Stimulated activated CD8-positive, alpha-beta memory T cell treated with anti-CD3 and anti-CD28 coated beads, Interleukin-7, amount 100 ng/mL, for 48 hours (primary cell): ENCODE data around the gene SLC1A7.
"Not testable (repeated sequence)": the region's sequence is repeated elsewhere in the genome, so short reads cannot be mapped to it uniquely, and the experiment has no call there.

Experiments
- DNase-seq, 2 donors: peaks; one replicate each; pipeline ENCODE4 v3.0.0-alpha.2; 2020; ENCODE audit warnings: low read depth in 1 of 2; ENCODE audit errors: extremely low read depth in 1 of 2

Gene SLC1A7

GRCh38 chr1:53142226-53142853 lies at the start of gene SLC1A7:
Gene SLC1A7, minus strand, starts transcription at chr1:53142638. Its CDS starts 189 bp downstream, at chr1:53142449.
- no peak for DNase-seq

DNA sequence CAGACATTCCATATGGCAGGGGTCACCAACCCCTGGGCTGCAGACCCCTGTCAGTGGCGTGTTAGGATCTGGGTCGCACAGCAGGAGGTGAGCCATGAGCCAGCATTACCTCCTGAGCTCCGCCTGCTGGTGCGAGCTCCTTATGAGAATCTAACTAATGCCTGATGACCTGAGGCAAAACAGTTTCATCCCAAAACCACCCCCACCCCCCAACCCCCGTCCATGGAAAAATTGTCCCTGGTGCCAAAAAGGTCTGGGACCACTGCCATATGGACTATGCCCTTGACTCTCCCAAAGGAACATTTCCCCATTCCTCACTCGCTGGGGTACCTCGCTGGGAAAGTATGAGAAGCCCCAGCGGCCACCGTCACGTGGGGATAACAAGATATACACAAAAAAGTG lies 47.8 kb upstream of the SLC1A7 start:
- no peak for DNase-seq

- no peak for DNase-seq
These were observed 46.6 kb upstream of the SLC1A7 start for GRCh38 chr1:53189061-53189460.

DNA sequence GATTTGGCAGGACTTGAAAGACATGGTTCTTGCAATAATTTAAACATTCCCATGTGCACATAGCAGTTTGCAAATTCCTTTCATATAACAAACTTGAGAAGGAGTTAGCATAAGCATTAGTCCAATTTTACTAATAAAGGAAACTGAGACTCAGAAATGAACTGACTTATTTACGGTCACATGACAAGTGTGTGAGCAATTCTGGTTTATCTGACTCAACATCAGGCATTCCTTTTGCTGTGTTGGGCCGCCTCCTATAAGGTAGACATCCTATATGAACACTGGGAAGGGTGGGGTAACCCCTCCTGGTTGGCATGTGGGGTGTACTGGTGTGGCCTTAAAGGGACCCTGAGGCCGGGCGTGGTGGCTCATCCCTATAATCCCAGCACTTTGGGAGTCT lies 45.7 kb upstream of the SLC1A7 start:
- no peak for DNase-seq

DNA sequence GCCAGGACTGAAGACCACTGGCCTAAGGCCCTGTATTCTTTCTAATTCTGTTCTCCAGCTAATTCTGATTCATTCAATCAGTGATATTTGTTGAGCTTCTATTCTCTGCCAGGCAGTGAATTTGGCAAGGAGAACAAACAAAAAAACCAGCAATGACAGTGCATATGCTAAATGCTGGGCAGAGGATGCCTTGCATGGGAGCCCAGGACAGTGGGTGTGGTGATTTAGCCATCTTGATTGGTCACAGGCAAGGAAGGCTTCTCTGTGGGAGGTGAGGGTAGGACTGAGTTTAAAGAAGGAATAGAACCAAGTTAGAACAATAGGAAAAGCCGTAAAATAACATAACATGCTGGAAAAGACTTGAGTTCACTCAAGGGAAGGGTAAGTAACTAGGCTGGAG lies 45.0 kb upstream of the SLC1A7 start:
- no peak for DNase-seq

DNA sequence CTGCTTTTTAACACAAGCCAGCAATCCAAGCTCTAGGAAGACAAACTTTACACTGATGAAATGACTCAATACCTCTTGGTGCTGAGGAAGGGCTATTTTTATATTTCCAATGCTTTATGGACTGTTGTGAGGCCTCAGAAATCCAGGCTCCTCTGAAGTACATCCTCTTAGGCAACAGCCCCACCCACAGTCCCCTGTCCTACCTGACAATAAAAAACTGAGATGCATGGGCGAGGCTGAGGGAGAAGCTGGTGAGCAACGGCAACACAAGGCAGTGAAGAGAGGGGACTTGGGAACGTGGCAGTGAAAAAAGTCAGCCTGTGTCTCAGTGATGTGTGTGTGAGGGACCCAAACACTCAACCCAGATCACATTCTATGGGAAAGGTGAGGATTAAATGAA lies 44.1 kb upstream of the SLC1A7 start:
- no peak for DNase-seq

DNA sequence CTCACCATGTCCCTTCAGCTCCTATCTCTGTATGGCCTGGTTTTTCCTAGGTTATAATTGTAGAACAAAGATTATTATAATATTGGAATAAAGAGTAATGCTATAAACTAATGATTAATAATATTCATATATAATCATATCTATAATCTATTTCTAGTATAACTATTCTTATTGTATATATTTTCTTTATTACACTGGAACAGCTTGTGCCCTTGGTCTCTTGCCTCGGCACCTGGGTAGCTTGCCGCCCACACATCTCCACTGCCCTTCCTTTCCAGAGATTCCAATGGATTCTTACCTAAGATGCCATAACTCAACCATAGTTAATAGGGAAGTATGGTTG lies 43.5 kb upstream of the SLC1A7 start:
- not testable (repeated sequence) for DNase-seq

GRCh38 chr1:53183095-53183990 lies 40.9 kb upstream of the SLC1A7 start:
- no peak for DNase-seq

DNA sequence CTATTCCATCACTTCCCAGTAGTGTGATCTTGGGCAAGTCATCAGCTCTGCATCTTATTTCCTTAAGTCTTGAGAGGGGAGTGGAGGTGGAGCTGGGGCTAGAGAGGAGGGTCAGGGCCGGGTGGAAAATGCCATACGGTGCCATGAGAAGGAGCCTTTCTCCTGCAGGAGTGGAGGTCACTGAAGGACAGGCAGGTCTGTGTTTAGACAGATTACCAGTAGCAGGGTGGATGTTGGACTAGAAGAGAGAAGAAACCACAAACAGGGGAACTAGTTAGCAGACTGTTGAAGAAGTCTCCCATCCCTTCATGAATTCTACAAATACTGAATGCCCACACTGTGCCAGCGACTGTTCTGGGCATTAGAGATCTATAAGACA lies 40.3 kb upstream of the SLC1A7 start:
- DNase-seq, result no peak

DNA sequence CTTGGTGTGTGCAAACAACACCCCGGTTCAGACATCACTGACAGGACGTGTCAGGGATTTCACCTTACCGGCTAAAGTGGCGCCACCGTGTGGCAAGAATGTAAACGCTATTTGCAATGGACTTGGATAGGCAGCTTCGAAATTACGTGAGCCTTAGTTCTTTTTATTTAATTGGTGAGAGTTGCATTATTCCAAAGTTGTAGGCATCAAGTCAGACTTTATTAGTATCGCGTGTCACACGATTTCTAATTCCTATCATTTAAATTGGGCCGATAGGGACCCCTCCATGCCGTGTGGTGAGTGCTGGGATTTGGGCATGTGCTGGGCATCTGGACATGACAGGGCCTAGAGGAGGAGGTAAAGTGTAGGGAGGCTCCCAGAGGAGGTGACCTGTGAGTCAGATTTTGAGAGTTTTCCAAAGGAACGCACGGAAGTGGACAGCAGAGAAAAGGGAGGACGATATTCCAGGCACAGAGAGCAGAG lies 39.7 kb upstream of the SLC1A7 start:
- peak; percentile 37 to 68 for DNase-seq

DNA sequence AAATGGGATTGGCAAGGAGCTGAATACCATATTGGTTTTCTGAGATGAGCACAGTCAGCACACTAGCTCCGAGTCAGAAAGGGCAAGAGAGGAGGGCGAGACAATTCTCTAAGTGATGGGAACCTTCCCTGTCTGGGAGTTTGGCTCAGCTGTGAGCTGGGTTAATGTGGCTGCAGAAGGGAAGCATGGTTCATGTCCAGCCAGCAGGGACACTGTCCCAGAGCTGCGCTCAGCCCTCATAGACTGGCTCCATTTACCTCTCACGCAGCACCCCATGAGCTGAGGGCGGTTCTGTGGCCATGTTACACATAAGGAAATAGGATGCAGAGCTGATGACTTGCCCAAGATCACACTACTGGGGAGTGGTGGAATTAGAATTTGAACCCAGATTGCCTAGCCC lies 38.5 kb upstream of the SLC1A7 start:
- DNase-seq, result no peak

GRCh38 chr1:53180226-53180625 lies 37.8 kb upstream of the SLC1A7 start:
- DNase-seq, result no peak

DNA sequence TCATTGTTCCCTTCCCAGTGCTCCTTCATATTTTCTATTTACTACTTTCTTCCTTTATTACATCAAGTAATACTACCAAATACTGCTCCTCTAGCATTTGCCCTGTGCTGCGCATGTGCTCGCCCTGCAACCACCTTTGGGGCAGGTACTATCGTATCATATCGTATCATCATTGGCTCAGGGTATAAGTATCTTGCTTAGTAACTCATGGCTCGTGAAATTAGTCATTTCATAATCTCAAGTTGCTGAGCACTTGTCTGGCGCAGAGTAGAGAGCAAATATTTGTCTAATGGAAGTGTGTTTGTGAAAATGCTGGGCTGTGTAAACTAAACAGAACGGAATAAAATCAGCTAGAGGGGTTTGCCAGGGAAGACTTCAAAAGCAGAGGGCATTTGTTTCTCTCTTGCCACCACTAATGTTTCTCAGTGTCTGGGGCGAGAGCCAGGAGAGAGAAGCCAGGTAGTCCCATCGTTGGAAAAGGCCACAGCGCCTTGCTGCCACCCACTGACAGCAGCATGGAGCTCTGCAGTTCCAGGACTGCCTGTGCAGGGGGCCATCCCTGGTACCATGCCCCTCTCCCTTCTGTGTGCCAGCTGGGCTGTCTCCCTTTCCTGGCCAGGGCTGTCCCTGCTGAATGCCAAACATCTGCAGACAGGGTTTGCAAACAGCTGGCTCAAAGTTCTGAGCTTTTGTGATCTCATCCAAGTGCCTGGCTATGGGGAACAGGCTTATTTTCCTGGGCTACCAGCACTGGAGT lies 34.2 kb upstream of the SLC1A7 start:
- DNase-seq, result no peak

DNA sequence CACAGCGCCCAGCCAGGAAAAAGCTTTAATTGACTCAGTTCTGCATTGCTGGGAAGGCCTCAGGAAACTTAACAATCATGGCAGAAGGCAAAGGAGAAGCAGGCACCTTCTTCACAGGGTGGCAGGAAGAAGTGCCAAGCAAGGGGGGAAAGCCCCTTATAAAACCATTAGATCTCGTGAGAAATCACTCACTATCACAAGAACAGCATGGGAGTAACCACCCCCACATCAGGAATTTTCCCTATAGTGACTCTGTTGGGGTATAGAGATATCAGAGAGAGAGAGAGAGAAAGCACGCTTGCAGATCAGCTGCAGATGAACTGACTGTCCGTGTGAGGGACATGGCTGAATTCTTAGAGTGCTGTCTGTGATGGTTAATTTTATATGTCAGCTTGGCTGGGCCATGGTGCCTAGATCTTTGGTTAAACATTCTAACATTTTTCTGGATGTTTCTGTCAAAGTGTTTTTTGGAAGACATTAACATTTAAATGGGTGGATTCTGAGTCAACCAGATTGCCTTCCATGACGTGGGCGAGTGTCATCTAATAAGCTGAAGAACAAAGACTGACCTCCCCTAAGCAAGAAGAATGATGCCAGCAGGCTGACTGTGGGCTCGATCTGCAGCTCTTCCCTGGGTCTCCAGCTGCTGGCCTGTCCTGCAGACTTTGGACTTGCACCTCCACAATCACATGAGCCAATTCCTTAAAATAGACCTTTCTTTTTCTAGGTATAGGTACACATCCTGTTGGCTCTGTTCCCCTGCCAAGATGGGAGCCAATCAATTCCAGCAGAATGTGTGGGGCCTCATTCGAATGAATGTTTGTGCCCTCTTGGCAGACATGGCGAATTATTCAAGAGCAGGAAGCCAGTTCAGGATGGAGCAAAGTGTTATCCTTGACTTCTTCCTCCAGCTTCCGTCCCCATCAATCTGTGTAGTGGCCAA lies 32.8 kb upstream of the SLC1A7 start:
- no peak for DNase-seq

DNA sequence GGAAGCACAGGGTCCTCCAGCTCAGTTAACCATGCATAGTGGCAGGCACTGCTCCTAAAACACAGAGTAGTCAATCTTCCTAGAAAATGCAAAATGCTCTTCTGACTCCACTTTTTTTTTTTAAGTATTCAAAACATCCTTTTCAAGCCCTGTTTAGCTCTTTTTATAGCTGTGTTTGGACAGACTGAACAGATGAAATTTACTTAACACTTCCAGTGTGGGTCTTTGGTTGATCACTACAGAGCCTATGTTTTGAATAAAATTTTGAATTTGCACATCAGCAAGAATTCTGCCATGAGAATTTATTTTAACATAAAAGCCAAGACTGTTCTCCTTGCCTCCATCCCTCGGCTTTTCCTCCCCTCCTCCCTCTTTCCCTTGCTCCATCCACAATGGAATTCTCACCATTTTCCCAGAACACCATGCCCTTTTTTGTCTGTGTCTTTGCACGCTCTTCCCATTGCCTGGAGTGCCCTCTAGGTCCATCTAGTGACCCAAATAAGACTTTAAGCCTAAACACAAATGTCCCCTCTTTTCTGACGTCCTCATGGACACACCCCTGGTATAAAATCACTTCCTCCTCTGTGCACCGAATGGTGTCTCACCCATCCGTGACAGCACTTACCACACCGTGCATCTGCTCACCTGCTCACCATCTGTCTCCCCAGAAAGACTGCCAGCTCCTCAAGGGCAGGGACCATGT lies 30.1 kb upstream of the SLC1A7 start:
- no peak for DNase-seq

DNA sequence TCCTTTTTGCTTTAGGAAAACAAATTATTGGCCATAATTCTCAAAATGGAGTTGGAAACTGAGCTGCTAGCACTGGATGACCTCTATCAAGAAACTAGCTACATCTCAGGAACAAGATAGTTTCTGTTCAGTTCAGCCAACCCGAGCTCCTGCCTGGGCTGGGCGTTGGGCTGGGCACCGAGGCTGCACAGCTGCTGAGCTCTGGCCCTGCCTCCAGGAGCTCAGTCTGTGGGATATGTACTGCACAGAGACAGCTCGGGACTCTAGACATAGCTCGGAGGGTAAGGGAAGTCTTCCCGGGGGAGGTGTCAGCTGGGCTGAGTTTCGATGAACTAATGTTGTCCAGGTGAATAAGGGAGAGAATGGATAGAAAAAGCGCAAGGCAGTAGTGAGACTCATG lies 24.5 kb upstream of the SLC1A7 start:
- no peak for DNase-seq

GRCh38 chr1:53166366-53166765 lies 23.9 kb upstream of the SLC1A7 start:
- no peak for DNase-seq

- DNase-seq, result no peak
These were observed 23.0 kb upstream of the SLC1A7 start for GRCh38 chr1:53165408-53165961.

DNA sequence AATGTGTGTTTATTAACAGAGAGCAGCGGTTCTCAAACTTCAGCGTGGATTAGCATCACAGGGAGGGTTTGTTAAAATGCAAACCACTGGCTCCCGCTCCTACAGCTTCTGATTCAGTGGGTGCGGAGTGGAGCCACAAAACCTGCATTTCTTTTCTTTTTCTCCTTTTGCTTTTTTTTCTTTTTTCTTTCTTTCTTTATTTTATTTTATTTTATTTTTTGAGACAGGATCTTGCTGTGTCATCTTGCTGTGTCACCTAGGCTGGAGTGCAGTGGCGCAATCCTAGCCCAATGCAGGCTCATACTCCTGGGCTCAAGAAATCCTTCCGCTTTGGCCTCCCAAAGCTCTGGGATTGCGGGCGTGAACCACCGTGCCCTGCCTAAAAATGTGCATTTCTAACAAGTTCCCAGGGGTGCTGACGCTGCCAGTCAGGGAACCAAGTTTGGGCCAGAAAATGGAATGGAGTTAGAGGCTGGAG lies 20.9 kb upstream of the SLC1A7 start:
- no peak for DNase-seq
